GM12801 (cell line): Measurements from ENCODE around the gene GPC5.

Source experiments
- CTCF ChIP-seq: IDR thresholded peaks from one replicate; pipeline ENCODE4 v1.5.1; 2011; ENCODE audit warnings: control low read depth; ENCODE audit not compliant: insufficient read length; ENCODE audit errors: extremely low read depth

Gene GPC5

GRCh38 chr13:92912629-92913028, 1514.2 kb downstream of the GPC5 start:
- TF ChIP-seq CTCF: no peak

DNA sequence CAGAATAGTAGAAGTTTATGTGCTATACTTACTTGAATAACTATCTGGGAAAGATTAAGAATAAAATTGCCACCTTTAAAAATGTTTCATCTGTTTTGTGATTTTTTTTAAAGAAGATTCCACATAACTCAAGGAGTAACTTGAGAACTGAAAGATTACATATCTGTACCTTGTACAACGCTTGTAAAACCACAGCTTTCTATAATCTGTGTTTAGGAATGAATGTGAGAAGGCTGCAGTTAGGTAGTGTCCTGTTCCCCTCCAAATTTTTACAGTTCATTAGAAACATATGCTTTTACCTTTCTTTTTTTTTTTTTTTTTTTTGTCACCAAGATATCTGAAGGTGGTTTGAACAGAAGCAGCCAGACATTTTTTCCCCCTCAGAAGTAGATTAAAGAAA, 1515.4 kb downstream of the GPC5 start:
- TF ChIP-seq CTCF: no peak
